HG03103 (cell line): Measurements from ENCODE around the gene SLC25A21.
"Not testable (repeated sequence)": the region's sequence is repeated elsewhere in the genome, so short reads cannot be mapped to it uniquely, and the experiment has no call there.

Experiments used
- ATAC-seq: cut with Tn5 transposase; IDR thresholded peaks from one replicate; pipeline ENCODE4 v1.9.1; 2021; ENCODE audit warnings: low read depth; ENCODE audit not compliant: unreplicated experiment

Gene SLC25A21

GRCh38 chr14:37172024-37172869 lies at the start of gene SLC25A21:
SLC25A21 (minus strand) TSS chr14:37172606.
- ATAC-seq: no peak

GRCh38 chr14:37221073-37221472 lies 48.7 kb upstream of the SLC25A21 start:
- ATAC-seq: no peak

- ATAC-seq: no peak
Observed at GRCh38 chr14:37215345-37215744, 42.9 kb upstream of the SLC25A21 start.

GRCh38 chr14:37213016-37213415 lies 40.6 kb upstream of the SLC25A21 start:
- no peak for ATAC-seq

GRCh38 chr14:37210448-37210847 lies 38.0 kb upstream of the SLC25A21 start:
- ATAC-seq: no peak

- not testable (repeated sequence) for ATAC-seq
Observed at GRCh38 chr14:37209617-37210016, 37.2 kb upstream of the SLC25A21 start.

- ATAC-seq: not testable (repeated sequence)
Observed at GRCh38 chr14:37205623-37206605, 33.5 kb upstream of the SLC25A21 start.

- ATAC-seq: no peak
Observed at GRCh38 chr14:37203423-37203822, 31.0 kb upstream of the SLC25A21 start.

GRCh38 chr14:37202812-37203211 lies 30.4 kb upstream of the SLC25A21 start:
- no peak for ATAC-seq

GRCh38 chr14:37202265-37202664 lies 29.9 kb upstream of the SLC25A21 start:
- no peak for ATAC-seq

- ATAC-seq: no peak
Observed at GRCh38 chr14:37201724-37202123, 29.3 kb upstream of the SLC25A21 start.

- no peak for ATAC-seq
Observed at GRCh38 chr14:37198907-37199306, 26.5 kb upstream of the SLC25A21 start.

GRCh38 chr14:37198273-37198598 lies 25.8 kb upstream of the SLC25A21 start:
- ATAC-seq: no peak

- ATAC-seq: no peak
Observed at GRCh38 chr14:37197421-37198272, 25.2 kb upstream of the SLC25A21 start, which contains the start of gene MIPOL1. MIPOL1 (plus strand) TSS chr14:37197937; CDS start chr14:37247889, 49,952 bp downstream.

- no peak for ATAC-seq
Observed at GRCh38 chr14:37196604-37197420, 24.4 kb upstream of the SLC25A21 start.

- no peak for ATAC-seq
Observed at GRCh38 chr14:37195327-37195726, 22.9 kb upstream of the SLC25A21 start.

GRCh38 chr14:37194698-37195097 lies 22.3 kb upstream of the SLC25A21 start:
- ATAC-seq: no peak

- ATAC-seq: not testable (repeated sequence)
Observed at GRCh38 chr14:37189733-37190132, 17.3 kb upstream of the SLC25A21 start.

- not testable (repeated sequence) for ATAC-seq
Observed at GRCh38 chr14:37187840-37188577, 15.6 kb upstream of the SLC25A21 start.
